ENCODE measurements around the gene SUPT4H1.

SUPT4H1 gene

DNA sequence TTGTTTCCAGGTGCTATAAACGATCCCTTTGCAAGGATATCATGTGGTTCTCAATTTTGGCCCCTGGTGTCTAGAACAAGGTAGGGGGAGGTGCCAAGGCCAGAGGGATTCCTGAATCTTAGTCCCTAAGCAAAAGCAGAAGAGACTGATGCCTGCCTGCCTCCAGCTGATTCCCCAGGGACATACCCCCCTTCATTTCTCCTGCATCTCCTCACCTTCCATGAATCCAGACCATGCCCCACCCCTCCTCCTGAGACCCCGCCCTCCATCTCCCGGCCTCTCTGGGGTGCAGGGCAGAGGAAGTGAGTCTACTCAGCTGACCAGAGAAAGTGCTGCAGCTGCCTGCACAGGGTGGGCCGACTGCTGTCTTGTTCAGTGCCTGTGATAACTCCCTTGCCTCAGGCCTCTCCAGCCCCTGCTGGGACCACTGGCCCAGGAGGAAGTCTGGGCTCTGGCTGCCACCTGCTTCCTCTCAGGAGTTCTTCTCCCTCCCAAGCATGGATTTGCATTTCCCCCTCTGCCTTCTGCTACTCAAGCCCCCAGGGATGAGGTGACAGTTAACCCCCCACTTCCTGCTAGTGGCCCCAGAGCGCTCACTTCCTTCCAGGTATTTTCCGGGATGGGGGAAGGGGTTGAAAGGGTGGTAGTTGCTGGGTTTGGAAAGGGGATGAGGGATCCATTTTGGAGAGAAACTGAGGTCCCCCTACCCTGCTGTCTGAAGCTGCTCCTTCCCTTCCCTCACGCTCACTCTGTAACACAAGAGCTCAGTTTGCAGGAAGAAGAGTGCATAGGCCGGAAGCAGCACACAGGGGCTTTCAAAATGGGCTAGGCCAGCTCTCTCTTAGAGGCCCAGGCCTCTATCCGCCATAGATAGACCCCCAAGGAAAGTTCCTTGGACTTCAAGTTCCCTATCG, 12.9 kb downstream of the SUPT4H1 start:
- FAIRE-seq: no peak

DNA sequence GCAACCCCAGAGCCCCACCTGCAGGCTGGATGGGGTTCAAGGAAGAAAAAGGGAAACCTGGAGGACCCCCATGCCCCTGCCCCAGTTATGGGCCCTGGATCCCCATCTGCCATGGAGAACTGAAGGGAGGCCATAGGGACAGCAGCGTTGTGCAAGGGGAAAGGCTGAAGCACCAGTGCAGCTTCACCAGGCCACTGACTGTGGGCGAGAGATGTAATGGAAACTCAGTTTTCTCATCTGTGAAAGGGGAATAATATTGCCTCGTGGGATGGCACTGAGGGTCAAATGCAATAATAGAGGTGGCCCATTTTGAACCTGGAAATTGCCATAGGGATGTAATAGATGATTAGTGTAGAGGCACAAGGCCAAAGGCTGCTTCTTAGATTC, 13.6 kb downstream of the SUPT4H1 start:
- FAIRE-seq: no peak

DNA sequence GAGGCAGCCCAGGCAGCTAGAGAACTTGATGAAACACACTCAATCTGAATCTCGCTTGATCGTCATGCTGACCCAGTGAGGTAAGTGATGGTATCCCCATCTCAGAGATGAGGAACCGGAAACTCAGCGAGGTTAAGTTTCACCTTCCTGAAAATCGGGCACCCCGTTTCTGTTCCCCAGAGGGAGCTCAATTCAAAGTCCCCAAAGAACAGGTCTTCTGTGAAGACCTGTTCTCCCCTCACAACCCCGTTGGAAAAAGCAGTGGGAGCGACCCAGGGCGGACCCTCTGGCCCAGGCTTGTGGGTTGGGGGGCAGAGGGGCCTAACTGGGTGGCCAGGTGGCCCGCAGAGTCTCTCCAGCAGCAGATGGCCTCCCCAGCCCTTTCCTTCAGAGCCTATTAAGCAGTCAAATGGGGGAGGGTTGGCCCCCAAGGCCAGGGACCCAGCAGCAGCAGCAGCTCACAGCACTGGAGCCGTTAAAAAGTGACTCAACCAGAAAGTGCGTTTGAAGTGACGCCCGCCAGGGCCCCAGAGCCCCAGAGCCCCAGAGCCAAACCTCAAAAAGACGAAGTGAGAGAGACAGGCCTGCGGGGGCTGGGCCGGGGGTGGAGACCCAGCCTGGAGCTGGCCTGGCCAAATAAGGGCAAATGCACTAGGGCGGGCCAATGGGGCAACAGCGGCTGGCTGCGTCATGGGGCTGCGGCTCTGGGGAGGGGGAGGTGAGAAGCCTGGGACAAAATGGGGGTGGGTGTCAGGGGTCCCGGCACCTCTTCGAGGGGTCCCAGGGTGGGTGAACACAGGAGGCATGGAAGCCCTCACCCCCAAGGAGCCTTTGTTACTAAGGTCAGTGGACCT, 14.2 kb downstream of the SUPT4H1 start:
- no peak for FAIRE-seq

DNA sequence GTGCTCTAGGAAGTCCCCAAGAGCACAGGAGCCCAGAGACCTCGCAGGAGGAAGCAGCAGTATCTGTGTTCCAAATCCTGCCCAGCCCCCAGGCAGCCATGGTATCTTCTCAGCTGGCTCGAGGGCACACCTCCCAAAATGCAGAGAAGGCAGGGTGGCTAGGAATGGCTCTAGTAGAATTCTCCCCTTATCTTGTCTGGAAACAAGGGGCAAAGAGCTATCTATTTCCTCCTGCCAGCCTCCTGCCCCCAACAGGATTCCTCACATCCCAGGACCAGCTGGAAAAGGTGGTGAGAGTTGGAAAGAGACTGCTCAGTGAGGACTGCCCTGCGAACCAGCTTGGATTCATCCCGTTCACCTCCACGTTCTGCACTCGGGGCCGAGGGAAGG, 14.8 kb downstream of the SUPT4H1 start:
- no peak for FAIRE-seq

DNA sequence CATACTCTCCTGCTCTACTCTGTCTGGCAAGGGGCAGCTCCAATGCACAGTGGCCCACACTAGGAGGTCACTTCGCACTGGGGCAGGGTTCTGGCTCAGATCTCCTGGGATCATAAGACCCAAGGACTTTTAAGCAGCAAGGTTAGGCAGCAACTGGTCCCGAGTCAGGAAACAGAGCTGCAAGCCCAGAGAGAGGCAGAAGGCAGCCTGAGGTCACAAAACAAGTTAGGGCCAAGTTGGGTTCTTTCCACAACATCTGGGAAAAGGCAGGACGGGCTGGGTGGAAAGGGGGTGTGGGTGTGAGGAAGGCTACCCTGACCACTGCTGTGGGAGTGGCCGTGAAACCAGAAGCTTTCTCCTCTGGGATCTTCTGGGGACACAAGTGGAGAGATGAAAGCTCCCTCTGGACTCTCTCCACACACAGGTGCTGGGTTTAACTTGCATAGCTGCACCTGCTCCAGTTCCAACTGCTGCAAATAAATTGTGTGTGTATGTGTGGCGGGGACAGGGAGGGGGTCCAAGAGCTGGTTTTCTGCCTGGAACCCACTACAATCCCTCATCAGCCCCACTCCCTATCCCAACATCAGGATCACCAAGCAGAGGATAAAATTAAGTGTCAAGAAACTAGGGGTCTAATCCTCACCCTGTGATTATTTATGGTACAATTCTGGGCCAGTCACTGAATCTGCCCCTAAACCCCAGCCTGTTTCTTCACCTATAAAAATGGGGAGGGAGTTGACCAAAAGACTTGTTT, 15.4 kb downstream of the SUPT4H1 start:
- FAIRE-seq: no peak

DNA sequence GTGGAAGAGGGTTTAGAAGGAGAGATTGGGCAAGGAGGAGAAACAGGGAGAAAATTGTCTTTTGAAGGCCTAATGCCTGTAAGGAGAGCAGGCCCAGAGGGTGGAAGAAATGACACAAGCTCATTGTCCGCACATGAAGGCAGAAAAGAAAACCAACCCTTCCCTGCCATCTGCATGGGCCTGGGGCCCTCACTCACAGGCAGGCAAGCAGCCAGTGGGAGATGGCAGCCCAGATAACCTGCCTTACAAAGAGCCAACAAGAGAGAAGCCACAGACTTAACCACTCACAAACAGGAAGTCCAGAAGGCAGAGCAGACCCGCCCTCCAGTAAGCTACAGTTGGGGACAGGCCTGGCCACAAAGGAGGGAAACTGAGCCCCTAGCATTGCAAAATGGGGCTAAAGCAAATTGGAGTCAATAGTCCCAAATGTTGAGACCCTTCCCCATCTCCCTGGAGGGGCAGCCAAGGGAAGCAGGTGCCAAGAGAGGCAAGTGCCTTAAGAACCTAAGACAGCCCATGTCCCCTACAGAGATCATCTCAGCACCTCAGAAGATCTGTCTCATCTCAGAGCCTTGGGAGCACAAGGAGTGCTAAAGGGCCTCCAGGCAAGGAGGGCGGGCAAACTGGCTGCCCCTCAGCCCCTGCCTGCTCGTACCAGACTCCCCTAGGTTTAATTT, 16.1 kb downstream of the SUPT4H1 start:
- no peak for FAIRE-seq

DNA sequence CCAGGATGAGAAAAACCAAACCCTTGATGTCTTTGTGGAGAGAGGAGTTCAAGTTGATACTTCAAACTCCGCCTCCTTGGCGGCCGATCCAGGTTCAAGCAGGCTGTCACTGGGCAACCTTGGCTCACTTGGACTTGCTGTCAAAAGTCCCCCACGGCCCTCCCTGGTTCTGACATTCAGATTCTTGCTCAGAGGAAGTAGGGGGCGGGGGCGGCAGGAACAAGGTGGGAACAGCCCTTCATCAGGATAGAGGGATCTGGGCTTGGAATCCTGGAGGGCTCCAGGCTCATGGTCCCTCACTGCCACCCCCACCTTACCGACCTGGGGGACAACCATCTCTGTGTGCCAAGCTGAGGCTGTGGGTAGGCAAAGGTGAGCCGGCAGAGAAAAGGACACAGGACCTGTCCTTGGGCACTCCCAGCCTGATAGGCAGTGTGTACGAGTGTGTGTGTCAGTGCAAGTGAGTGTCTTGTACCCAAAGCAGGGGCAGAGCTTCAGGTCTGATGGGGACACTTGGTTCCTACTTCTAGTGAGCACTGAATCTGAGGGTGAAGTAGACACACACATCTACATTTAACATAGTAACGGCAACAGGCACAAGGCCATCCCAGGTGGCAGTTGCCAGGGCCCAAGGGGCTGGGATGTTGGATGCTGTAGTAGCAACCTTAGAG, 16.8 kb downstream of the SUPT4H1 start:
- FAIRE-seq: no peak

DNA sequence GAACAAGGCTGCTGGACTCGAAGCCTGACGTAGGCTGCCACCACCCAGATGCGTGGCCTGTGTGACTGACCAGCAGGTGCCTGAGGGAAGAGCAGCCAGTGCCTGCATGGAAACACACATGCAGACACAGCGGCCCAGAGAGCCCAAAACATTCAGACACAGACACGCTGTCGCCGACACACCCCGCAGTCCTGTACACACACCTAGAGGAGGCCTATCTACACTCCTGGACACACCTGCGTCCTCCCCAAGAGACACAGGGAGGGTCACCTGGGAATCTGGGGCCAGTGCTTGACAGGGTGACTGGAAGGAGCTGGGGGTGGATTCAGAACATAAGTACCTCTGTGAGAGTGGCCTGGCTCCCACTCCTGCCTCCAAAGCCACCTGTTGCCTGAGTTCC, 17.3 kb downstream of the SUPT4H1 start:
- FAIRE-seq: no peak

DNA sequence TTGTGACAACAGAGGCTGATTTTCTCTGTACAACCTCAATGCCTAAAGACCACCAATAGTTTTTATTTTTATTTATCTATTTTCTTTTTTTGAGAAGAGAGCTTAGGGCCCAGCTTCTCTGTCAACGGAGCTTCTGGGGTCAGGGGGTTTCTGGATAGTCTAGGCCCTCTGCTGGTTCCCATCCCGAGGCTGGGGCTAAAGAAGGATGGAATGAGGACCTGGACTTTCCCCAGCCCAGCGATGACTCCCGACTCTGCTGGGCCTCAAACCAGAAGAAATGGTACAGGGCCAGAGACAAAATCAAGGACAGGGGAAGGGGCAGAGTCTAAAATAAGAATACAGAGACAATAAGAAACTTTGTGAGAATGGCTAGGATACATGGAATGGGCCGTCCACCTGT, 17.7 kb downstream of the SUPT4H1 start:
- no peak for FAIRE-seq

DNA sequence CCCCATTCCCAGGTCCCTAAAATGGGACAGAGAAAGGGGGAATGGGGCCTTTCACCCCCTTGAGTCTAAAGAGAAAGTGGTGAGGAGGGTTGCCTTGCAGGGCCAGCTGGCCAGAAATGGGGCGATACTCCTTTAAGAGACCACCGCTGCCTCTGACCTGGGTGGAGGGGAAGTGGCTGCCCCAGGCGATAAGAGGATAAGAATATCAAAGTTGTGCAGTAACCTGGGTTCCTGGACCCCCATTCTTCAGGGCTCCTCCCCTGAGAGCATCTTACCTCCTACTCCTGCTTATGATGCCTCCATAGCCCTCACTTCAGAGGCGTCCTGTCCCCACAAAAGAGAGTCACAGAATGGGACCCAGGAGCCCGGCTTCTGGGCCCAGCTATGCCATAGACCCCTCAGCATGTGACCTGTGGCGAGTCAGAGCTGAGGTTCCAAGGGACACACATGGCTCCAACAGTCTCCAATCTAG, 18.2 kb downstream of the SUPT4H1 start:
- no peak for FAIRE-seq

DNA sequence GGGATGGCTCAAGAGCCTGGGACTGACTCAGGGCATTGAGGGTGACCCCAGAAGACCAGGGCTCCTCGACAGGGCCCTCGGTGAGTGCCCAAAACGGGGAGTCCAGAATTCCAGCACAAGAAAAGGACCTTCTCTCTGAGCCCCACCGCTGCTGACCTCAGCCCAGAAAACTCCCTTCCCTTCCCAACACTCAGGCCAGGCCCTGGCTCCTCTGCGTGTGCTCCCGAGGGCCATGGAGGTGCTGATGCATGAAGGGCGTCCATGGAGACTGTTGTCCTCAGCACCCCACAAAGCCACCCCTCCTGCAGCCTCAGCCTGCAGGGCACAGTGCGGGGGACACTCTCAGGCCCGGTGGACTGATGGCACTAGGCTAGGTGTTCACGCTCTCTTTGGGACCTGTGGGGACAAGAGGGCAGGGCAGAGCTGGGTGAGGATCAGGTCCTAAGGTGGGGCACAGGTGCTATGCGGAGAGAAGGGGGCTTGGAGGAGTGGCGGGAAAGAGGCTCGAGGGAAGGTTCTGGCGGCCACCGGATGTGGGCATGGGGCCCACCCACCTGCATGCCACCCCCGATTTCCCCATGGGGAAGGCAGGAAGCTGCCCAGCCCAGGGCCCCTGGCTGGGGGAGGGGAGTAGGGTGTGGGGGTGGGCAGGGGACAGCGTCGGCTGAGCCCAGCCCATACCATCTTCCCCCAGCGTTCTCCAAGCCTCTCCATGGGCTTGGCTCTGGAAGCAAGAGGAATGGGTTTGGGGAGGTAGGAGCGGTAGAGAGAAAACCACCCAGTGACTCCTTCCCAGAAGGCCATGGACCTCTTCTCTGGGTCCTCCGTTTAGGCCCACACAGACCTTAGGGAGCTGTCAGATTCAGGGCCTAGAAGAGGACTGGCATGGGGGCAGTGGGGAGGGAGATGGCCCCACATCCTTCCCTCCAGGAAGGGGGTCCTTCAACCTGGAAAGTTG, 18.9 kb downstream of the SUPT4H1 start:
- FAIRE-seq: no peak

DNA sequence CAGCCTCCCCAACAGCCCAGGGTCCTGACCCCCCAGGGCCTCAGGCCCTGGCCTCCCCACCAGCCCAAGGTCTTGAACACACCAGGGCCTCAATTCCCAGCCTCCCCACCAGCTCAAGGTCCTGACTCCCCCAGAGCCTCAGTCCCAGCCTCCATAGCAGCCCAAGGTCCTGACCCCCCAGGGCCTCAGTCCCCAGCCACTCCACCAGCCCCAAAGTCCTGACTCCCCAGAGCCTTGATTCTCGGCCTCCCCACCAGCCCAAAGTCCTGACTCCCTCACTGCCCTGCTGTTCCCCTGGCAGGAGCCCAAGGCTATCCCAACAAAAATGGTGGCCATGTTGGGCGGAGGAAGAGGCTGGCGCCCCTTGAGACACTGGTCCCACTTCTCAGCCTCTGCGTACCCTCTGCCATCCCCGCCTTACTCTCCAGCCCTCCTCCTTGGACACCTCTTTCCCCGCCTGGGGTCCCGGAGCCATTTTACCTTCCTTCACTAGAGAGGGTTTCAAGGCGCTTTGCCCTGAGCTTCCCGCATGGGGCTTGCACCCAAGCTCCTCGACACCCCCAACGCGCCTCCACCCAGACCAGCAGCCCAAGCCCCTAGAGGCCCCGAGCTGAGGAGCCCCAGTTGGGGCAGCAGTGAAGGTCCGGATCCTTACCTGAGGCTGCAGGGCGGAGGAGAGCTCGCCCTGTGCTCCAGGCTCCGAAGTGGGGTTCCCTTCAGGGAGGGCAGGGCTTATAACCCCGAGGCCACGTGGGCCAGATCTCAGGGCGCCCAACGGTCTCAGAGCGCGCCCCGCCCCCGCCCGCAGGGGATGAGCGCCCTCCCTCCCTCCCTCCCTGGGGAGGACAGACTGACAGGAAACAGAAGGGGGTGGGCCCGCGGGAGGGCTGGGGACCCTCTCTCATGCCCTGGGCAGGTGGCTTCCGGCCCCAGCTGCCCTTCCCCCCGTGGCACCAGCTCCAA, 19.9 kb downstream of the SUPT4H1 start:
- no peak for FAIRE-seq

DNA sequence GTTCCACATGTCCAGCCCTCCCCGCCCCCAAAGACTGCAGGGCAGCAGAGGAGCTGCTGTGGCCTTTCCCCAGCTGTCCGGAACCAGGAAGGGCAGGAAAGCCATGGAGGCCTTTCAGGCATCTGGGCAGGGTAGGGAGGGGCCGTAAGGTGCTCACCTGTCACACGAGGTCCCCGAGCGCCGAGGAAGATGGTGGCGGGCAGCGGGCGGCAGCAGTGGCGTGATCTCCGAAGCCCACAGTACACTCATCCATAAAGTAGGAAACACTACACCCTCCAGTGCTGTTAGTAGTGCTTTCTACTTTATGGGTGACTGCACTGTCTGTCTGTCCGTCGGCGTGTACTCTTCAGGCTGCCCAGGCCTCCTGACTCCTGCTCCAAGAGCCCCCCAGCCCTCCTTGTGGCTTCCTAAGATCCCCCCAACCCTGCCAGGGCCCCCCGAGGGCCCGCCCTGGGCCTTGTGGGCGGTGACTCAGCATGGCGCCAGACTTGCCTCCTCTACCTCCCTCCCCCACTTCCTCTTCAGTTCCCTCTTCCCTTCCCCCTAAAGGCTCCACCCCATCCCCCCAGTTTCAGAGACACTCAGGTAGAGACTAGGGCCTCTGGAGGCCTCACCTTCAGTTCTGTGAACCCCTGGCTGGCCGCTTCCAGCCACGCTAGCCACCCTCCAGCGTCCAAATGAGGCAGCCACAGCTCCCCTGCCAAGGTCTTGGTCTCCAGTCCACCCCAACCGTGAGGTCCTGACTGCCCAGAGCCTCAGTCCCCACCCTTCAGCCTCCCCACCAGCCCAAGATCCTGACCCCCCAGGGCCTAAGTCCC, 20.8 kb downstream of the SUPT4H1 start:
- FAIRE-seq: no peak

DNA sequence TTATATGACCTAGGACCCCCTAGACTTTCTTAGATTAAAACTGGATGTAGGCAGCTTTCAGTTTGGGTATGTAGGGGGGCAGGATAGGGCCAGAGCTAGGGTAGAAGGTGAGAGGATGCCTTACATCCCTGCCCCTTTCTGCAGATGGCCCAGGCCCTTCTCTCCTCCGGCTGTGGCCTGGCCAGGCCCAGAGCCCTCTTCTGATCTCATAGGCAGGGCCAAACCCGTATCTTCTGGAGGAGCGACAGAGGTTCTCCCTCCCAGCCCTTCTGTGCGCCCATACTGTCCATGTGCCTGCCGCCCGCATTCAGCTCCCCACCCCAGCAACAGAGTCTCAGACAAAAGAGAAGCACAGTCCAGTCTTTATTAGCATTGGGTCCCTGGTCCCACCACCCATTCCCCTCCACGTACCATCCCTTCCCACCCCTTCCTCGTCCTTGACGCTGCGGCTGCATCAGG, 21.4 kb downstream of the SUPT4H1 start:
- no peak for FAIRE-seq

DNA sequence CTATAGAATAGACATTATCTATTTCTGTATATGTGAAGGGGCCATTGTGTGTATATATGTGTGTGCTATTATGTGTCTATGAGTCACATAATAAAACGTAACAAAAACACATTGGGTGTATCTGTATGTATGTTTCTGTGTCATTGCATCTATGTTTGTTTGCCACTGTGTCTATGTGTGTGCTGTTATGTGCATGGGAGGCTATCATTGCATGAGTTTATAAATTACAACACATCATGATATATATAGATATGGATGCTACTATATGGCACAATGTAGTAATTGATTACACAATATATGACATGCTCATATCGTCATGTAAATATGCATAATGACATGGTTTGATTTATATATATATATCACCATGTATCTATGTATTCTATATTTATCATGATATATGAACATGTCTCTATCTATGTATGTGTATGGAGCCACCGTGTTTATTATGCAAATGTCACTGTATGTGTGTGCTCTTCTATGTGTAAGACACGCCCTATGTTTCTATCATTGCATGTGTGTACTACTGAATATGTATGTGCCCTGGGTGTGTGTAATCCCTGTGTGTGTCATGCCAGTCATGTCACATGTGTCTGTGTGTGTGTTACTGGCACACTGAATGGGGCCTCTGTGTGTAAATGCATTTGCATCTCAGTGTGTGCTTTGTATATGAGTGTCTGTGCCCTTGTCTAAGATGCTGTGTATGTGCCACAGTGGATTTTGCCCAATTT, 22.0 kb downstream of the SUPT4H1 start:
- no peak for FAIRE-seq

DNA sequence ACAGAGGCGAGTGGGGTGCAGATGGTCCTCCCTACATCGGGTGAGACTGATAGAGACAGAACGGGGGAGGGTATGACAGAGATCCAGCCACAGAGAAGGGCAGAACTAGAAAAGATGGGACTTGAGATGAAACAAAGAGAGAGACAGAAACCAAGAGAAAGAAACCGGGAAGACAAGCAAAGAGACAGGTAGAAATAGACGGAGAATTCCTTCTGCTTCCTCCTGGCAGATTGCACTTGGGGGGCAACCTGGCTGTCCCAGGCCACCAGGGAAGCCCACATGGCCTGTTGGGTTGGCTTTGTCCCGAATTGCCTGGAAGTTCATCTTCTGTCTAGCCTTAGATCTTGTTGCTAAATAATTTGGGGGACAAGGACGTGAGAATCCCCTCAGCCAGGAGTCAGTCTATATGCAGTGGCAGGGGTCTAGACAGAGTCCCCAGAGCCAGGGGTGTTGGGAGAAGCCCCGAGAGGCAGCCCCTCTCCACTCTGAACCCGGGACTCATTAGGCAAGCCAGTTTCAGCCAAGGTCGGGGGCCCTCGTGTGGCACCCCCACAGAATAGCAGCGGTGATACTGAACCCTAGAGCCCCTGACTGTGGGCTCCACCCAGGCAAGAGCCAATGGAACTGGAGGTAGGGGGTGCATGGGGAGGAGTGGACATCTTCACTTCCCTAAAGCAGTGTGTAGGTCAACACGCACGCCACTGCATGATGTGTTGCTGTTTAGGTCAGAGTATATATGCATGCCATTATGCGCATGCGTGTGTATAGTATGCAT, 22.8 kb downstream of the SUPT4H1 start:
- no peak for FAIRE-seq
